CD4-positive, alpha-beta T cell treated with Interleukin-15 for 4 hours (primary cell): ENCODE data around the gene STXBP6.
"Not testable (repeated sequence)": the region's sequence is repeated elsewhere in the genome, so short reads cannot be mapped to it uniquely, and the experiment has no call there.

Experiments
- DNase-seq: peaks from one replicate; pipeline ENCODE4 v3.0.0-alpha.2; 2020; ENCODE audit warnings: low spot score

Gene STXBP6

GRCh38 chr14:24954700-24955037 is 95.3 kb downstream of the STXBP6 start:
- no peak for DNase-seq

DNA sequence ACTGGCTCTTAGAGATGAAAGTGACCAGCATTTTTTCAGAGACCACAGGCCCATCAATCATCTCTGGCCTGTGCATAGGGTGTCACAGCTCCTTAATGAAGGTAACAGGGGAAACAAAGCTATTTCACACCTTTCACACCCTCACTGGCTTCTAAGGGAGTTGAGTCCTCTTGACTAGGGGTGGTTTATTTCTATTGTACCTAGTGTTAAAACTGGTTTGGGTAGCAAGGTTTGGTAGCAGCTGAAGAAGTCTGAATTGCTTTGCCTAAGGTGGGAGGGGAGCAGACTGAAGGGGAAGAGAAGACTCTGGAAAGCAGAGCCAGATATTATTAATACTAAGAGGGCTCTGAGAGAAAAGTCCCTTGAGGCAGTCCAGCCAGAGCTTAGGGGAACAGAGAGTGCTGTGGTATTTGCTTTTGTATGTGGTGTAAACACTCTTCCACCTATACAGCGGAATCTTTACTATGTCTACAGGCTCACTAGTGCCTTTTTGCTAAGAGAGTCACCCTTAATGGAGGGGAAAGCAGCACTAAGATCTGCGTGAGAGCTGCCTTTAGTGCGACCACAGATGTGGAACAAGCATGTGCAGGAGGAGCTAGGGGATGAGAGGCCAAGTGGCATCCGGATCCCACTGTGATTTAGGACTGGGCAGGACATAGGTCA is 95.8 kb downstream of the STXBP6 start:
- no peak for DNase-seq

GRCh38 chr14:24952851-24953666 is 96.9 kb downstream of the STXBP6 start:
- no peak for DNase-seq

DNA sequence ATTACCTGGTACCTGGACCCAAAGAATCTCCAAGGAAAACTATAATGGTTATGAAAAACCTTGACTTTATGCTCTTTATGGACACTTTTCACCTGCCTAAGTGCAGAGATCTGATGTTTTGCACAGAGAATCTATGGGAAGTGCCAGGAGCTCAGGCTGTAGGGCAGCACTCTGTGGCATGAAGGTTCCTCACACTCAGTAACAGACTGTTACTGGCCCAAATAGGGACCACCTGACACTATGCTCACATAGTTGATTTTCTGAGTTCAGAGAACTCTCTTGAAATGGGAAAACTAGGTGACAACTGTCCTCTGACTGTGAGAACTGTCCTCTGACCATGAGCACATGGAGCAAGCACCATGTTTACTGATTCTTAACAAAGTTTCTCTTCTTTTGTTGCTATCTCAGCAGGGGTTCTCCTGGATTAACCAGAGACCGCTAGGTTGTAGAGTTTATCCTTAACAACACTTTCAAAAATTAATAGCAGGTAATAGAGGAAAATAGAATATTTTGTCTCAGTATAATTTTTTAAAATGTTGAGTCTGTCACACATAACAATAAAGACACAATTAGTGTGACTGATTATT is 101.6 kb downstream of the STXBP6 start:
- no peak for DNase-seq

- DNase-seq: no peak
Measured at GRCh38 chr14:24947131-24947530, 102.8 kb downstream of the STXBP6 start.

DNA sequence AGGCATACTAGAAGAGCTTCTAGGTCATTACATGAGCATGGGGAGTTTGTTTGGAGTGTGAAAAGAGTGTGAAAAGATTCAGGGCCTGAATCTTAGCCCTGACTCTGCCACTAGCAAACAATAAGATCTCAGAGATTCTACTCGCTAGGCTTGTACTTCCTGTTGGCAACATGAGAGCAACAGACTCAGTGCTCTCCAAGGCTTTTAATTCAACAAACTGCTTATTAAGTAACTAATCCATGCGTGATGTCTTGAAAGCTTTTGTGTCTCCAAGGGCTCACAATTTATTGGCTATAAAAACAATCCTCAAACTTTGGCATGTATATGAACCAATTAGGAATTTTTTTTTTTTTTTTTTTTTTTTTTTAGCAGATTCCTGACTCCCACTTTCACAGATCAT is 105.1 kb downstream of the STXBP6 start:
- no peak for DNase-seq

DNA sequence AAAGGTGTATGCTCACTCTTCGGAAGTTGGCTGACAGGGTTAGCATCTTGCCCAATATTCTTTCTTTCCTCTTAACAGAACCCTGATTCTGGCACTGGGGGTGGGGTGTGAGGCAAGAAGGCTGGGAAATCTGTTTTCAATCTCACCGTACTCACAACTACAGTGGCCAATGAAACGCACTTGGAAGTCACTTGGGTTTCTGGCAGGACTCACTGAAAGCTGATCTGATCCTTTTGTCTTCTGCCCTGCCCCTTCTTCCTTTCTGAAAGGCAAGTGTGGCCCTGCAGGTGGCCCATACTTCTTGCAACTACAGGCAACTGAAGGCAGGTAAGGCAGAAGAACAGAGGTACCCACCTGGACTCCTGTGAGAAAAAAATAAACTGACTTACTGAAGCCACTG is 106.9 kb downstream of the STXBP6 start:
- no peak for DNase-seq

GRCh38 chr14:24941719-24942118 is 108.2 kb downstream of the STXBP6 start:
- no peak for DNase-seq

DNA sequence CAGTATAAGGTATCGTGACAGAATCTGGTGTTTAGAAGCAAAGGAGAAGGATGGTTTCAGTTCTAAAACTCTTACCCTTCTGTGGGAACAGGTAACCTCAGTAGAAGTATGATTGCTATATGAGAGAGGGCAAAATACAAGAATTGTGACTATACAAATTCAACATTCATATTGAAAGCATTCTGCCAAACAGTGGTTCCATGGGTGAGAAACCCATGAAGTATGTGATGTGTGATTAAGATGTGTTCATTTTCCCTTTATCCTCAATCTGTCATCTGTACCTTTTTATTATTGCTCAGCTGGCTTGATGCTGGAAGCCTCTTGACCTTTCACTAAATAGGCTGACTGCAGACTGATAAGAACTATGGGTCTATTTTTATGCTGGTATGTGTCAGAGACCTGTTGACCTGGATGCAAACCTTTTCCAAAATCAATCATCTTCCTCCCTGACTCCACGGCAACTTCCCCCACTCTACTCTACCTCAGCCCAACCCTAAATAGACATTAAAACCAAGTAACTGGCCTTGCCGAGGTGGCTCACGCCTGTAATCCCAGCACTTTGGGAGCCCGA is 109.6 kb downstream of the STXBP6 start:
- no peak for DNase-seq

DNA sequence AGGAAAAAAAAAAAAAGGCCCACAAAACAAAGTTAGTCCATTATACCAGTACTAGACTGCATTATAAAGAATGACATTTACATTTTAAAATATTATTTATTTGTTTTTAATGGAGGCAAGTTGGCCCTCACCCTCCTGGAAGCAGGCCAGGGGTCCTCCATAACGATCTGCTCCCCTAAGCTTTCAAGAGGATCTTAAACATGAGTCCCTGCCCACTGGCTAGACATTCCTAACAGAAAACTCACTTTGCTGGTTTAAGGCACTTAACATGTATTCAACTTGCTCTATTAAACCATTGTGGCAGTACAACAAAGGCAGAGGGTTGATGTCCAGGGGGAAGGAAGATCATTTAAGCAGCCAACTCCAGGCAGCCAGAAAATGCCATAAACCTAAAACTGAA is 111.4 kb downstream of the STXBP6 start:
- DNase-seq: no peak

- DNase-seq: no peak
Measured at GRCh38 chr14:24937300-24937699, 112.6 kb downstream of the STXBP6 start.

GRCh38 chr14:24936773-24937172 is 113.2 kb downstream of the STXBP6 start:
- not testable (repeated sequence) for DNase-seq

- DNase-seq: no peak
Measured at GRCh38 chr14:24935796-24936195, 114.2 kb downstream of the STXBP6 start.

- DNase-seq: no peak
Measured at GRCh38 chr14:24928386-24928900, 121.5 kb downstream of the STXBP6 start.

DNA sequence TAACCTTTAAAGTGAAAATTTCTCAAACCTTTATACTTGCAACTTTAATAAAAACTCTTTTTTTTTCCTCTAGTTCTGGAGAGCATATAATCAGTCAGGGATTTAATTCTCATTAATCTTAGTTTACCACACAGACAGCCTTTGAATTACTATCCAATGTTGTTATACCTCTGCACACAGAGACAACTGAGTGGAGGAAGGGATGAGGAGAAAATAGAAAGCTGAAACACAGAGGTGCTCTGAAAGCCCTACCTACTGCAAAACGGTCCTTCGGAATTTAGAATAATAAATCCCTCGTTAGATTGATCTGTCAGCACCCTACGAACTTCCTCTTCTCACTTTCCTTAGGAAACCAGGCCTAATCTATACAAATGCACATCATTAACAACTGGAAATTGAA is 122.1 kb downstream of the STXBP6 start:
- DNase-seq: no peak

GRCh38 chr14:24925771-24926374 is 124.1 kb downstream of the STXBP6 start:
- no peak for DNase-seq

- DNase-seq: no peak
Measured at GRCh38 chr14:24924544-24924943, 125.4 kb downstream of the STXBP6 start.

DNA sequence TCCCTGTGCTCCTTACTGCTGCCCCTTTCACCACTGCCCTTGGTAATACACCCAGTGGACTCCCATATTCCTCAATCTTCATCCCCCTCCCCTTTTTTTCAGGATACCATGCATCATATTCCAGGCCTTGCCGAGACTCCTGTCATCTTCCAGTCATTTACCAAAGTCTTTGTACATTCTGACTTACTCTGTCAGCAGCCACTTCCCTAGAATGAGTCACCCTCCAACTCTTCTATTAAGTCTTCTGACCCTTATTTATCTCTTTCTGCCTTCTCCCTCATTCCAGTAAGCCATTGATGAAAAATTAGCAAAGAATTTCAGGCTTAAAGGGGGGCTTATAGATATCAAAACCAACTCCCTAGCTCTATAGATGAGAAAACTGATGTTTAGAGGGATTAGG is 128.0 kb downstream of the STXBP6 start:
- no peak for DNase-seq

GRCh38 chr14:24920265-24921075 is 129.5 kb downstream of the STXBP6 start:
- no peak for DNase-seq

- no peak for DNase-seq
Measured at GRCh38 chr14:24918822-24919221, 131.1 kb downstream of the STXBP6 start.

DNA sequence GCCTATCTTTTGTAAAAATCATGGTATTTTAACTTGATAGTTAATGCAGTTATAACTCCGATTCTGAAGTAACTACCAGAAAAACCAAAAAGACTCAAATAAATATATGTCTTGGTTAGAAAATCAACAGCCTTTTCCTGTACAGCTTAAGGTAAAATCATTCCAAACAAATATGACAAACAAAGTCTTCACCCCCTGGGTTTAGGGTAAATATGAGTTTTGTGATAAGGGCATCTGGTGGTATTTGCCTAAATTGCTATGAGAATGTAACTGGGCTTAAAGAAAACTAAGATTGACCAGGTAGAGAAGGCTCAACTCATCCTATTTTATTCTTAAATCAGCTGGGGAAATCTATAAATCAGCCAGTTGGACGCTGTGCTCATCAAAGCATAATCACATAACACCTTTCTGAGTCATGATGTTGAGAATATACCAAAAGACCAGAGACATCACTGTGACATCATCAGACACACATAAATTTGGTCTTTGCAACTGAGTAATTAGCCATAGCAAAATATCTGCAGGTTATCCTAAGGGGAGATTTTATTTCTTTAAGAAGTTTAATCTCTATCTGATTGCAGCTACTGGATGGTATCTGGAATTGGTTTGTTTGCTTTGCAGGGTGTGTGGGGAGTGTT is 133.9 kb downstream of the STXBP6 start:
- DNase-seq: no peak
